ENCODE measurements around the gene HELLS. TPM values are rescaled to one million over a fixed set of nuclear protein-coding genes. Genes with fewer than 3 reads are reported as not detected.

Gene HELLS
- total and polyA plus RNA-seq, 2 of the 8 experiments (the other 6 are each of a cell fraction or from before 2014, with no cell fraction given), result 147 to 371 TPM

- no peak overlapping the region for H2BK5ac ChIP-seq (ENCODE audit: low read depth, low read length)
- ChIA-PET CTCF (ENCODE audit: partially characterized antibody) (interaction anchor here (0.7 to 1.4 kb wide), 2 partner anchors 24 to 81 kb away, joined by 3 read pairs; no protein-coding TSS in a partner anchor), POLR2A (ENCODE audit: partially characterized antibody) (interaction anchor here (0.7 to 1.0 kb wide), 2 partner anchors 14 to 20 kb away, joined by 3 read pairs; no protein-coding TSS in a partner anchor)
- no peaks in the 10 kb centered on the region for H3K79me1 ChIP-seq (ENCODE audit: low read depth, low read length)
- H3K9me3 ChIP-seq (ENCODE audit: insufficient read depth in 2 of 2, low read depth in 1 of 2, low read length in 1 of 2), result no peaks in the 10 kb centered on the region
- H3K27ac ChIP-seq (ENCODE audit: low read depth, low read length), result no peak overlapping the region
- no peak overlapping the region for H4K8ac ChIP-seq (ENCODE audit: extremely low read depth, insufficient read depth, low read length)
- FAIRE-seq (no peak), DNase-seq (ENCODE audit: low read depth in 1 of 2, low spot score in 2 of 2) (no peak)
- H3K4me2 ChIP-seq (ENCODE audit: insufficient read depth in 1 of 2, low read depth in 2 of 2, low read length in 2 of 2), result no peak overlapping the region
- H2BK120ac ChIP-seq (replicated peaks; ENCODE audit: low read depth, low read length), result no peak overlapping the region
- no peaks in the 10 kb centered on the region for H3K23me2 ChIP-seq (ENCODE audit: low read depth, low read length)
- no peak overlapping the region for H3K4me3 ChIP-seq (ENCODE audit: extremely low read depth in 1 of 4, insufficient read depth in 2 of 4, low read depth in 3 of 4, low read length in 4 of 4)
- H3K4me1 ChIP-seq (replicated peaks in 1 of 4; ENCODE audit: control insufficient read depth in 3 of 4, insufficient read depth in 4 of 4, low read length in 3 of 4), result no peaks in the 10 kb centered on the region
- no peak overlapping the region for H4K91ac ChIP-seq (replicated peaks; ENCODE audit: insufficient read length, low read length)
- H3K9ac ChIP-seq (replicated peaks in 1 of 4; ENCODE audit: extremely low read depth in 1 of 4, low read depth in 3 of 4, low read length in 3 of 4), result no peak overlapping the region
- no peak overlapping the region for H2BK12ac ChIP-seq (ENCODE audit: low read depth, low read length)
- no peak overlapping the region for H2BK20ac ChIP-seq (ENCODE audit: low read length)
- no peak overlapping the region for H2AFZ ChIP-seq (ENCODE audit: low read length)
- no peaks in the 10 kb centered on the region for H3K36me3 ChIP-seq (ENCODE audit: control insufficient read depth in 2 of 4, insufficient read depth in 4 of 4, low read length in 3 of 4)
- no peak overlapping the region for H3K14ac ChIP-seq (ENCODE audit: insufficient read length)
- no peaks in the 10 kb centered on the region for H3K27me3 ChIP-seq (replicated peaks in 1 of 4; ENCODE audit: control insufficient read depth in 3 of 4, extremely low read depth in 1 of 4, insufficient read depth in 3 of 4, low read length in 3 of 4)
- no peak overlapping the region for H3K23ac ChIP-seq (ENCODE audit: insufficient read length)
- no peak overlapping the region for H3K4ac ChIP-seq (replicated peaks; ENCODE audit: insufficient read length, low read depth, low read length)
- no peaks in the 10 kb centered on the region for H4K20me1 ChIP-seq (replicated peaks in 1 of 2; ENCODE audit: control insufficient read depth in 1 of 2, insufficient read depth in 2 of 2, low read length in 2 of 2)
- H4K5ac ChIP-seq (ENCODE audit: insufficient read length, low read depth, low read length), result no peak overlapping the region
- H3K18ac ChIP-seq (ENCODE audit: extremely low read depth, low read length), result no peak overlapping the region
- H2BK15ac ChIP-seq (ENCODE audit: low read length), result no peak overlapping the region
- no peak for TF ChIP-seq SP4 (IDR thresholded peaks at IDR 0.05; ENCODE audit: low read length)
- no peak for TF ChIP-seq RAD21 (IDR thresholded peaks at IDR 0.05 in 1 of 2, conservative IDR thresholded peaks at IDR 0.05 in 1 of 2; ENCODE audit: low read depth in 2 of 2, low read length in 2 of 2)
- no peak for TF ChIP-seq TEAD4 (IDR thresholded peaks at IDR 0.05; ENCODE audit: low read depth, low read length)
- TF ChIP-seq RXRA (IDR thresholded peaks at IDR 0.05; ENCODE audit: insufficient read depth, low read depth, low read length), result no peak
- TF ChIP-seq JUND (IDR thresholded peaks at IDR 0.05; ENCODE audit: low read length), result no peak
- no peak for TF ChIP-seq POLR2AphosphoS5 (IDR thresholded peaks at IDR 0.05; ENCODE audit: low read depth, low read length)
- no peak for TF ChIP-seq SUZ12 (IDR thresholded peaks at IDR 0.05; ENCODE audit: low read length)
- TF ChIP-seq SIRT6 (IDR thresholded peaks at IDR 0.05; ENCODE audit: low read length), result no peak
- TF ChIP-seq EP300 (IDR thresholded peaks at IDR 0.05; ENCODE audit: borderline replicate concordance in 1 of 2, low read depth in 2 of 2, low read length in 2 of 2), result no peak
- TF ChIP-seq RFX5 (IDR thresholded peaks at IDR 0.05; ENCODE audit: borderline replicate concordance, low read depth, low read length), result no peak
- TF ChIP-seq NRF1 (IDR thresholded peaks at IDR 0.05; ENCODE audit: low read depth, low read length), result no peak
- no peak for TF ChIP-seq E2F6 (IDR thresholded peaks at IDR 0.05)
- no peak for TF ChIP-seq TAF7 (optimal IDR thresholded peaks at IDR 0.05; ENCODE audit: borderline replicate concordance, low read depth, low read length)
- no peak overlapping the region for H3K56ac ChIP-seq (replicated peaks; ENCODE audit: insufficient read length, low read depth, low read length)
- H3K79me2 ChIP-seq (ENCODE audit: control insufficient read depth in 1 of 2, insufficient read depth in 2 of 2, low read length in 2 of 2), result no peaks in the 10 kb centered on the region
- 89% methylated on average over 7 of the region's 7 CpGs; no CpG with 5 or more reads in 1 of the 2 experiments for WGBS, 2 experiments (ENCODE audit: extremely low coverage in 1 of 2, insufficient coverage in 1 of 2, insufficient read length in 1 of 2, insufficient replicate concordance in 2 of 2, low coverage in 1 of 2, low lambda C conversion rate in 2 of 2, missing lambda C conversion rate in 1 of 2)
- no peak overlapping the region for H2AK5ac ChIP-seq (ENCODE audit: low read depth, low read length)
These were observed 21.4 kb upstream of the HELLS start for GRCh38 chr10:94524146-94524545.

All from H1 (cell line).